ENCODE data around the gene FAR2. TPM values are rescaled to one million over a fixed set of nuclear protein-coding genes. Genes with fewer than 3 reads are reported as not detected.
"Not testable (repeated sequence)": the region's sequence is repeated elsewhere in the genome, so short reads cannot be mapped to it uniquely, and the experiment has no call there.

Gene FAR2
- total RNA-seq, 4 donors from 2014 or later: 0.62 to 4.1 (median 2.6) TPM

DNA sequence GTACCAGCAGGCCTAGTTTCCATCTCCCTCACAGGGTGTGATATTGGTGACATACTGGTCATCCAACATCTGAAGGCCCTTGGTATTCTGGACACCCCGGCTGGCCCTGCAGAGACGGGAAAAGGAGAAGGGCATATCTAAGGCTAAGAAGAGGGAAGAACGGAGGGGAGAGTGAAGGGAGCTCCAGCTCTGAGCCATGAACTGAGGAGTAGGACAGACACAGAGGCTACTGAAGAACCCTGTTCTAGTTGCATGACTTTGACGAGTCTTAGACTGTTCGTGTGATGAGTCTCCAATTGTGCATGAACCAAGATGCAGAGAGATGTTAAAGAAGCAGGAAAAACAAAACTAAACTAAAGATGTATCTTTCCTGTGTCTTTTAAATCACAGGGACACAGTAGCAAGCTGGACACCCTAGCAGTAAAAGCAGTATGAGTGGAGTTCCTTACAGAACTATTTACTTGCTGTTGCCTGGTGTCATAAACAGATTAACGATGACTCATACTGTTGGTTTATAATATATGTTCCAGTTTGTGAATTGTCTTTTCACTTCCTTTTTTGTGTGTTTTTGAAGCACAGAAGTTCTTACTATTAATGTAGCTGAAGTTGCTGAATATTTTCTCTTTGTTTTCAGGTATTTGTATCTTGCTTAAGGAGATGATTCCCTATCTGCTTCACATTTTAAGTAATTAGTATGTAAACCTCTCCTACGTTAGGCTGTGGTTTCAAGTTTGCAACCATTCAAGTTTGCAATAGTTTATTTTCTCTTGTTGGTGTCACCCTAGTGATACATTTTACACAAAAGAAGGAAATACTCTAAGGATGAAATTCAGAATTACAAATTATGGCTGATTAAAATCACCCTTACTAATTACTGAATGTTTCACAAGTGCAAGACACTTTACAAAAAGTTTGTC lies 15.7 kb downstream of the FAR2 start:
- Histone ChIP-seq H3K36me3 (no peaks in the 10 kb centered on the region), H3K27ac (peak overlapping the region in 1 of 4 donors; percentile 3), H3K4me3 (no peak overlapping the region), H3K9me3 (no peaks in the 10 kb centered on the region), H3K27me3 (no peaks in the 10 kb centered on the region), H3K4me1 (no peaks in the 10 kb centered on the region)
- TF ChIP-seq POLR2A (IDR thresholded peaks at IDR 0.05) (no peak), CTCF (IDR thresholded peaks at IDR 0.05 in 4 of 5, conservative IDR thresholded peaks at IDR 0.05 in 1 of 5) (no peak)
- DNase-seq (no peak), ATAC-seq (peak; percentile 36 to 47)
- intact Hi-C loops (cut with DNase I; ENCODE audit: low total_unique reads) (no loop called here), in situ Hi-C loops (cut with MboI; ENCODE audit: low sequenced_read_pairs in 4 of 4) (no loop called here)

DNA sequence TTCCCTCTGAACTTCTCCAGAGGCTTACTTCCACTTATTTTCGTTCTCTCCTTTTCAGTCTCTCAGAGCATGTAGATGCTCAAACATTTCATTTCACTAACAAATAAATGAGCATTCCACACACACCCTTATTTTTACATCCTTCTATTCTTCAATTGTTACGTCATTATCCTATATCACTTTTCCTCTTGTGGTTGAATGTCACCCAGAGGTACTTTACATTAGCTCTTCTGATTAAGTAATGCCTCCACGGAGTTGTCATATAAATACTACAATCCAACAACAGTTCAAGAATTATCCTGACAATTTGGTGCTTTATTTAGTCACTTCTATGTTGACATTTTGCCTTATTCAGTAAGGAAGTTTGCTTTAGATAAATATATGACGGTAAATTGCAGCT lies 18.4 kb downstream of the FAR2 start:
- no peak overlapping the region for H3K27ac ChIP-seq
- H3K4me3 ChIP-seq: no peak overlapping the region
- H3K36me3 ChIP-seq: no peaks in the 10 kb centered on the region
- no peaks in the 10 kb centered on the region for H3K27me3 ChIP-seq
- in situ Hi-C loops (cut with MboI; ENCODE audit: low sequenced_read_pairs in 4 of 4): no loop called here
- intact Hi-C loops (cut with DNase I; ENCODE audit: low total_unique reads): no loop called here
- no peaks in the 10 kb centered on the region for H3K9me3 ChIP-seq
- ATAC-seq (no peak), DNase-seq (no peak)
- H3K4me1 ChIP-seq: no peaks in the 10 kb centered on the region
- TF ChIP-seq POLR2A (IDR thresholded peaks at IDR 0.05) (no peak), CTCF (IDR thresholded peaks at IDR 0.05 in 4 of 5, conservative IDR thresholded peaks at IDR 0.05 in 1 of 5) (no peak)

DNA sequence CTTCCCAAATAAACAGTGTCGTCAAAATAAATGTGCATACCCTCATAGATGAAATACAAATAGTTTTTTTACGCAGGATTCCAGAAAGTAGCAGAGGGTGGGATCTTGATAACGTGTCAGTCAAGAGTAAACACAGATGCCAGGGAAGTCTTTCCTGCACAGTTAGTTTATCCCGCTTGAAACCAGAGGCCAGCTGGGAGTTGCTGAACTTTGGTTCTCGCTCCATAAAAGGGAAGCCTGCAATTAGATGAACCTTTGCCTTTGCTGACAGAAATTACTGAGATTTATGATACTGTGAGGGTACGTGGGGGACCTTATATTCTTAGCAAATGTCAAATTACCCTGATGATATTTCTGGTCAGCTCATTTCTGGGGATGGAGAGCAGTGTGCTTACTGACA lies 18.9 kb downstream of the FAR2 start:
- no peak for TF ChIP-seq CTCF (IDR thresholded peaks at IDR 0.05 in 4 of 5, conservative IDR thresholded peaks at IDR 0.05 in 1 of 5)
- no peak for TF ChIP-seq POLR2A (IDR thresholded peaks at IDR 0.05)
- no peak for DNase-seq
- no peaks in the 10 kb centered on the region for H3K27me3 ChIP-seq
- no peak overlapping the region for H3K27ac ChIP-seq
- H3K36me3 ChIP-seq: no peaks in the 10 kb centered on the region
- no peak overlapping the region for H3K4me3 ChIP-seq
- H3K9me3 ChIP-seq: no peaks in the 10 kb centered on the region
- H3K4me1 ChIP-seq: no peaks in the 10 kb centered on the region
- in situ Hi-C loops (cut with MboI; ENCODE audit: low sequenced_read_pairs in 4 of 4): no loop called here
- intact Hi-C loops (cut with DNase I; ENCODE audit: low total_unique reads): no loop called here
- no peak for ATAC-seq

DNA sequence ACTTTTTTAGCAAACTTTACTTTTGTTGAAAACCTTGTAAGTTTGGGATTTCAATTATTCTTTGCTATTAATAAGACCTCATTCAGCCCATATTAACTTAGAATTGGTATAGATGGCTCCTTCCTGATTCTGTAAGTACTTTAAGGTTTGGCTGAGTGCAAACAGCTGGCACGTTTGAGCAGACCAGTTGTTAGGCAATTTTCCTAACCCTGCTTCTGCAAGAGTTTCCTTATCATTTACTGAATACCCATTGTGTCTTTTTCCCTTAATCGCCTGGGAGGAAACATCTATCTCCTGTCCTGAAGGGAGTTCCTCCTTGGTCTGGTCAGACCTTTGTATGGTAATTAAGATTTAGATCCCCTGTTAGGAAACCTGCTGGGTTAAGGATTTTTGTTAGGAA lies 20.9 kb downstream of the FAR2 start:
- in situ Hi-C loops (cut with MboI; ENCODE audit: low sequenced_read_pairs in 4 of 4); H3K27me3 ChIP-seq; H3K27ac ChIP-seq; intact Hi-C loops (cut with DNase I; ENCODE audit: low total_unique reads); H3K36me3 ChIP-seq; H3K4me3 ChIP-seq; H3K9me3 ChIP-seq; DNase-seq; H3K4me1 ChIP-seq; ATAC-seq: not testable (repeated sequence)

DNA sequence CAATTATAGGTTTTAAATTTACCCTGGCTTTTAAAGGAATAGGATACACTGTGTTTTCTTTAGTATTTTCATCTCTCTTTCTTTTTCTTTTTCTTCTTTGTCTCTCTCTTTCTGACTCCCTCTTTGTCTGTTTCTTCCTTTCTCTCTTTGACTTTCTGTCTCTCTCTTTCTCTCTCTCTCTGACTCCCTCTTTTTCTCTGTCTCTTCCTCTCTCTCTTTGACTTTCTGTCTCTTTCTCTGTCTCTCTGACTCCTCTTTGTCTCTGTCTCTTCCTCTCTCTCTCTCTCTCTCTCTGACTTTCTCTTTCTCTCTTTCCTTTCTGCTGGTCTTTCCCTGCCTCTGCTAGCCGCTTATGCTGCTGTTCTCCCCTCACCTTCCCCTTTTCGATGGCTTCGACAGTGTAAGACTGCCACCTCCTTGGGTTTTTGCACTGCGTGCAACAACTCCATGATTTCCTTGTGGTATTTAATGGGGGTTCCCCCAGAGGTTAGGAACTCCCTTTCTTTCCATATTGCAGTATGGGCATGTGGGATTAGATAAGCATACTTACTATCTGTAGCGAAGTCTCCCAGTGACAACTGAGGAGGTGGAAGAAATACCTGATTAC lies 21.5 kb downstream of the FAR2 start:
- H3K36me3 ChIP-seq; H3K4me3 ChIP-seq; H3K9me3 ChIP-seq; H3K27ac ChIP-seq; H3K27me3 ChIP-seq; intact Hi-C loops (cut with DNase I; ENCODE audit: low total_unique reads); in situ Hi-C loops (cut with MboI; ENCODE audit: low sequenced_read_pairs in 4 of 4); ATAC-seq; H3K4me1 ChIP-seq; DNase-seq: not testable (repeated sequence)

All from gastrocnemius medialis (tissue), 4 donors.